NK-92 treated with Interleukin-12 subunit alpha and Interleukin-12 subunit beta, amount 100 ng/mL, for 24 hours (cell line): Measurements from ENCODE around the gene MRPS15.

ENCODE experiments used
- DNase-seq: peaks from one replicate; lab custom pipeline; 2025; lab: John Stamatoyannopoulos, UW

Gene MRPS15

DNA sequence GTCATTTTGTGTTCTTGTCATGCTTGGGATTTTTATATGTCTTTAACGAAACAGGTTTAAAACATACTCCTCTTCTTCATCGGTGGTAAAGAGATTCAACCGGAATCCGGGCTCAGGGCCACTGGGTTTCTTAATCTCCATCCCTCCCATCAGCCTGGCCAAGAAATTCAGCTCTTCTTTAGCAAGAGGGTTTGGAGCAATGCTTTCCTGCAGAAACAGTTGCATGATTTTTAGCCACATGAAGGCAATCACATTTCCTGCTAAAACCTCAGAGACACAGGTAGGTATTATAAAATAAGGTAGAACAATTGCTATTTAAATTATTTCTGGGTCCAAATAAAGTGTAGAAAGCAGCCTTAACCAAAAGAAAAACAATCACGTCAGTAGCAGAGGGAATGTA is 43.8 kb downstream of the MRPS15 start:
- DNase-seq: no peak

DNA sequence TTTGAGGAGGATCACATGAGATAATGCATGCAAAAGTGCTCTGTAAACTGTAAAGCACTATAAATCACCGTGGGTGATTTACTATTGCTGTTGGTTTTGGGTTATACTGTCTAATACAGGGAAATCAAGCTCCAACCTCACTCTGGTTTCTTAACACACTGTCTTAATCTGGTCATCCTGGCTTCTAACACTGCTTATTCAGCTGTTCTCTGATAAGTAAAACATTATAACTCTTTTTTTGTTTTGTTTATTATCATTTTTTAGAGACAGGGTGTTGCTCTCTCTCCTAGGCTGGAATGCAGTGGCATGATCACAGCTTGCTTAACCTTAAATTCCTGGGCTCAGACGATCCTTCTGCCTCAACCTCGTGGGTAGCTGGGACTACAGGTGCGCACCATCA is 44.6 kb downstream of the MRPS15 start:
- no peak for DNase-seq

DNA sequence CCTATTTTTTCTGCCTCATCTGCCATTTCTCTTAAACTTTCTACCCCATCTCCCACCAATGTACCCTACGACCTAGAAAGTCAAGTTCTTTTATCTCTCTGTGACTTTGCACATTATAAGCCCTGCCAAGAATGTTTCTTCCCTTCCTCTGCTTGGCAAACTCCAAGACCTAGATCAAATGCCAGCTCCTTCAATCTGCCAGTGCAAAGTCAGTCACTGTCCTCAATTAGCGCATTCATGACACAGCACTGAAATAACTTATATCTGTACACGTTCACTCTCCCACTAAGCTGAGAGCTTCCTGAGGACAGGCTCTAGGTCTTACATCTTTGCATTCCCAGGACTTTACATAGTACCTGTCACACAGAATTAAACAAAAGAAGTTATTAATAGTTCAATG is 45.0 kb downstream of the MRPS15 start:
- no peak for DNase-seq

DNA sequence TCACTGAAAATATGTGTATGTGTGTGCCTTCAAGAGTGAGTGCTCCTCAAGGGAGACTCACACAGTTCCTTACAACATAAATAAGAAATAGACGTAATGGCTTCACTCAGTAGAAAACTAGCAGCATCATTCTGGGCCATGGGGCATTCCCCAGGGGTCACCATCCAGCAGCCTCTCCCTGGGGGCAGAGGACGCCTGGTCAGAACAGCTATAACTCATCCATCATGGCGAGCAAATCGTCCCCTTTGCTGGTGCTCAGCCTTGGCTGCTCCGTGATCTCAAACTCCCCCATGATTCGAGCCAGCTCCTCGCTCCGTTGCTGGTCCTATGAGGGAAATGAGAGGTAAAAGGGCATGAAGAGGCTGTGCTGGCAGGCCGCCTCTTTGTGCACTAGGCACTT is 46.3 kb downstream of the MRPS15 start:
- DNase-seq: no peak

DNA sequence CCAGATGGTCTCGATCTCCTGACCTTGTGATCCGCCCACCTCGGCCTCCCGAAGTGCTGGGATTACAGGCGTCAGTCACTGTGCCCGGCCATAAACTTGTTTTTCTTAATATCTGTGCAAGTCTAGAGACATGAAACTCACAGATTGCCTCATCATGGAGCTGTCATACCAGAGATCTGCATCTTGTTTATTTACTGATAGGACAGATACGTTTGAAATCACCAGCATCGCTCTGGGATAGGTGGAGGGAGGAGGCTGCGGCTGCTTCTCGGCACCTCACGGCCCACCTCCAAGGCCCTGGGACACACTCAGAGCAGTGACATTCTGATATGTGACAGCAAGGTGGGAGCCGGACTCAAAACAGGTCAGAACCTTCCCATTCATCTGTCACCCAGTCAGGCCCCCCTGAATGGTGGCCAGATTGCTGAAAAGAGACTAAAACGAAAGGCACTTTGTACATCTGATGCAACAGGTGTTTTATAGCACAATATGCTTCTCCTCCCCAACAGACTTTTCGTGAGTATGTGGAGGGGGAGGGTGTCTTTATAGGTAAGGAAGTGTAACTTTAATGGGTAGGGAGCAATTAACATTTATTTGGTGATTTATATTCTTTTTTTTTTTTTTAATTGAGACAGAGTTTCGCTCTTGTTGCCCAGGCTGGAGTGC is 48.4 kb downstream of the MRPS15 start:
- no peak for DNase-seq

DNA sequence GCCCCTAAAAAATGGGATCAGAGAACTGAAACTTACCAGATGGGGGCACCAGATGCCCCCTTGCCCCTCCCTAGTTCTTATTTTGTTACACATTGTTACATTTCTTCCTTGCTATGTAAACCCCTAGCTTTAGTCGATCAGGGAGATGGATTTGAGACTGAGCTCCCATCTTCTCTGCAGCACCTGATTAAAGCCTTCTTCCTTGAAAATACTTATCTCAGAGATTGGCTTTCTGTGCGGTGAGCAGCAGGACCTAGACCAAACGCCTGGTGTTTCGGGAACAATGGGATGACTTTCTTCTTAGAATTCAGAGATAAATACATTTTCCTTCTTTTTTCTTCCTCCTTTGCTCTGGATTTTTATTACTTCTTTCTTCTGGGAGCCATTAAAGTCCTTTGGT is 49.8 kb downstream of the MRPS15 start:
- no peak for DNase-seq

DNA sequence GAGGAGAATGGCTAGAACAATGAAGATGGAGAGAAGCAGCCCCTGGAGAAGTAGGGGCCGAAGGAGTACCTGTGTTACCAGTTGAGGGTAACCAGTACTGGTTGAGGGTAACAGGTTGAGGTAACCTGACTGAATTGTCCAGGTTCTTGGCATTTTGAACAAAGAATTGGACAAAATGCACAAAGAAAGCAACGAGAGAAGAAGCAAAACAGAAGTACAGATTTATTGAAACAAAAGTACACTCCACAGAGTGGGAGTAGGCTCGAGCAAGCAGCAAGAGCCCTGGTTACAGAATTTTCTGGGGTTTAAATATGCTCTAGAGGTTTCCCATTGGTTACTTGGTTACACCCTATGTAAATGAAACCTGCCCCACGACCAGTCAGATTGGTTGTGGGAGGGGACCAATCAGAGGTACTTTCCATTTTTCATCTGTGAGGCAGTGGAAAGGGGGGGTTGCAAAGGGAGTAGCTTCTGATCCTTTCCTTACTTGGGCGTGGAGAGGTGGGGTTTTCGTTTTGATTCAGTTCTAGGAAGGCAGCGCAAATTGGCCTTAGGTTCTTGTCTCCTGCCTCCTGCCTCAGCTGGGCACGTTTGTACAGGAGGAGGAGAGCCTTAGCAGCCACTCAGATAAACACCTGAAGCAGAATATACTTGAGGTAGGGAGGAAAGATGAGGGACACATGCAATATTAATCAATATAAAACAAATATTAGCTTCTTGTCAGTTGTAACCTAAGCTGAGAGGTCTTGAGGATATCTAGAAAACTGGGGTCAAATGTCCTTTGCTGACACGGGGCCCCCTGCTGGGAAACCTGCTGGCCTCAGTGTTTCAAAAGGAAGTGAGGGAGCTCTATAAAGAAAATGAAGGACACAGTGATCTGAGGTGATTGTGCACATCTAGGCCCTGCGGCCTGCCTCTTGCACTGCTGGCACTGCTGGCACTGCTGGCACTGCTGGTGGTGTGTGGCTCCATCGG is 52.2 kb downstream of the MRPS15 start:
- no peak for DNase-seq

DNA sequence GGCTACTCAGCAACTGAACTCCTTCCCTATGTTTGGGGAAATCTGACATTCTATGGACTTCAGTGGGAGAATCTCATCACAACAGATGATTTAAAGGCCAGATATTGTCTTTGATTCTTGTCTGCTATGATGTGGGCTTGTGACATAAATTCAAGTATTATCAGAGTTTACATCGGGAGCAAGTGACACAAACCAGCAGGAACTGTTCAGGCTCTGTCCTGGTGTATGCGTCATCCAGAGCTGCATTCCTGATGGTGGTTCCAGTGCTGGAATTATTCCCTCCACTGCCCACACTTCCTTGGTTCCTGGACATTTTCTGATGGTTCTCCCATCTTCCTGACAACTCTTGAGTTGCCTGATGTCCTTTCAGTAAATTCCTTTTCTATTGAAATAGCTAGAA is 55.7 kb downstream of the MRPS15 start:
- no peak for DNase-seq

DNA sequence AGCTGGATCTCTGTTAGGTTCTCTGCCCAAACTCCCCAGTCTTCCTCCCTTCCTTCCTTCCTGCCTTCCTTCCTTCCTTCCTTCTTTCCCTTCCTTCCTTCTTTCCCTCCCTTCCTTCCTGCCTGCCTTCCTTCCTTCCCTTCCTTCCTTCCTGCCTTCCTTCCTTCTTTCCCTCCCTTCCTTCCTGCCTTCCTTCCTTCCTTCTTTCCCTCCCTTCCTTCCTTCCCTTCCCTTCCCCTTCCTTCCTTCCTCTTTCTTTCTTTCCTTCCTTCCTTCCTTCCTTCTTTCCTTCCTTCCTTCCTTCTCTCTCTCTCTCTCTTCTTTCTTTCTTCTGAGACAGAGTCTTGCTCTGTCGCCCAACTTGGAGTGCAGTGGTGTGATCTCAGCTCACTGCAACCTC is 57.7 kb downstream of the MRPS15 start:
- DNase-seq: no peak
